GM23338 (cell line): Measurements from ENCODE around the gene DYNLT2B.

ENCODE experiments used
- CREB1 ChIP-seq: fragments of 250-450 bp; sonication (Bioruptor Pico); IDR thresholded peaks from 2 replicates; pipeline ENCODE4 v1.5.0; 2020; ENCODE audit warnings: low read depth, mild to moderate bottlenecking, moderate library complexity
- EZH2 ChIP-seq: fragments of 200-600 bp; sonication (generic); IDR thresholded peaks from one replicate; pipeline ENCODE4 v1.8.0; 2017; ENCODE audit warnings: antibody characterized with exemption, mild to moderate bottlenecking, low read depth; ENCODE audit not compliant: unreplicated experiment
- EZH2phosphoT487 ChIP-seq: fragments of 200-600 bp; sonication (generic); IDR thresholded peaks from one replicate; pipeline ENCODE4 v1.8.1; 2018; ENCODE audit warnings: antibody characterized with exemption; ENCODE audit not compliant: unreplicated experiment
- JUNB ChIP-seq: IDR thresholded peaks from one replicate; pipeline ENCODE4 v1.6.1; 2016; ENCODE audit warnings: antibody characterized with exemption; ENCODE audit not compliant: unreplicated experiment
- POLR2AphosphoS5 ChIP-seq: IDR thresholded peaks from 2 replicates; pipeline ENCODE4 v1.6.1; 2016; ENCODE audit warnings: antibody characterized with exemption, low read depth
- REST ChIP-seq: IDR thresholded peaks from one replicate; pipeline ENCODE4 v1.6.1; 2018; ENCODE audit warnings: antibody characterized with exemption; ENCODE audit not compliant: unreplicated experiment
- STAT1 ChIP-seq: IDR thresholded peaks from one replicate; pipeline ENCODE4 v1.6.1; 2016; ENCODE audit warnings: antibody characterized with exemption; ENCODE audit not compliant: unreplicated experiment
- TF ChIP-seq, protein P1 (sequence below), 2 experiments: fragments of 200-600 bp in 1 of 2; sonication (generic) in 1 of 2; conservative IDR thresholded peaks; 2 replicates each; pipeline versions ENCODE4 v1.5.1 to v1.6.1; 2016 to 2017; ENCODE audit warnings: antibody characterized with exemption in 2 of 2, low read depth in 2 of 2, mild to moderate bottlenecking in 2 of 2, moderate library complexity in 1 of 2

GRCh38 chr3:196323016-196323415 is 5.0 kb upstream of the DYNLT2B start:
- TF ChIP-seq JUNB (no peak), EZH2phosphoT487 (no peak), REST (no peak), EZH2 (no peak), POLR2AphosphoS5 (no peak), CREB1 (CRISPR knock-in tag) (no peak), STAT1 (no peak)
- TF ChIP-seq, protein P1, sequence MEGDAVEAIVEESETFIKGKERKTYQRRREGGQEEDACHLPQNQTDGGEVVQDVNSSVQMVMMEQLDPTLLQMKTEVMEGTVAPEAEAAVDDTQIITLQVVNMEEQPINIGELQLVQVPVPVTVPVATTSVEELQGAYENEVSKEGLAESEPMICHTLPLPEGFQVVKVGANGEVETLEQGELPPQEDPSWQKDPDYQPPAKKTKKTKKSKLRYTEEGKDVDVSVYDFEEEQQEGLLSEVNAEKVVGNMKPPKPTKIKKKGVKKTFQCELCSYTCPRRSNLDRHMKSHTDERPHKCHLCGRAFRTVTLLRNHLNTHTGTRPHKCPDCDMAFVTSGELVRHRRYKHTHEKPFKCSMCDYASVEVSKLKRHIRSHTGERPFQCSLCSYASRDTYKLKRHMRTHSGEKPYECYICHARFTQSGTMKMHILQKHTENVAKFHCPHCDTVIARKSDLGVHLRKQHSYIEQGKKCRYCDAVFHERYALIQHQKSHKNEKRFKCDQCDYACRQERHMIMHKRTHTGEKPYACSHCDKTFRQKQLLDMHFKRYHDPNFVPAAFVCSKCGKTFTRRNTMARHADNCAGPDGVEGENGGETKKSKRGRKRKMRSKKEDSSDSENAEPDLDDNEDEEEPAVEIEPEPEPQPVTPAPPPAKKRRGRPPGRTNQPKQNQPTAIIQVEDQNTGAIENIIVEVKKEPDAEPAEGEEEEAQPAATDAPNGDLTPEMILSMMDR (conservative IDR thresholded peaks at IDR 0.05; ENCODE audit: low read depth in 2 of 2), result no peak
